GM19468 (cell line): ENCODE results near the gene CCND1.

Experiments
- ATAC-seq: cut with Tn5 transposase; IDR thresholded peaks from one replicate; pipeline ENCODE4 v1.9.1; 2021; ENCODE audit warnings: mild to moderate bottlenecking, moderate library complexity, moderate number of reproducible peaks; ENCODE audit not compliant: unreplicated experiment; ENCODE audit errors: extremely low read depth

CCND1 gene

GRCh38 chr11:69639831-69640230, 1.1 kb upstream of the CCND1 start:
- no peak for ATAC-seq

- ATAC-seq = no peak
Observed at GRCh38 chr11:69640260-69640994, 529 bp upstream of the CCND1 start.

GRCh38 chr11:69641681-69642548, 959 bp downstream of the CCND1 start:
- ATAC-seq = no peak

GRCh38 chr11:69642549-69642912, 1.6 kb downstream of the CCND1 start:
- no peak for ATAC-seq

- no peak for ATAC-seq
Observed at GRCh38 chr11:69642913-69643632, 2.1 kb downstream of the CCND1 start.

- ATAC-seq = no peak
Observed at GRCh38 chr11:69643646-69644045, 2.7 kb downstream of the CCND1 start.

GRCh38 chr11:69644071-69644961, 3.4 kb downstream of the CCND1 start:
- ATAC-seq = no peak

GRCh38 chr11:69644962-69645675, 4.2 kb downstream of the CCND1 start:
- ATAC-seq = no peak

GRCh38 chr11:69645801-69646492, 5.0 kb downstream of the CCND1 start:
- ATAC-seq = no peak

GRCh38 chr11:69646493-69647389, 5.8 kb downstream of the CCND1 start:
- no peak for ATAC-seq

GRCh38 chr11:69647390-69647748, 6.4 kb downstream of the CCND1 start:
- ATAC-seq = no peak

GRCh38 chr11:69647761-69648497, 7.0 kb downstream of the CCND1 start:
- ATAC-seq = no peak

GRCh38 chr11:69648679-69649575, 8.0 kb downstream of the CCND1 start:
- no peak for ATAC-seq

- ATAC-seq = no peak
Observed at GRCh38 chr11:69649576-69649900, 8.6 kb downstream of the CCND1 start.

- ATAC-seq = no peak
Observed at GRCh38 chr11:69650081-69650831, 9.3 kb downstream of the CCND1 start.
